ENCODE data around the gene RBP5.

RBP5 gene

GRCh38 chr12:7073946-7074345 lies 54.7 kb downstream of the RBP5 start:
- Histone ChIP-seq H3K9ac (ENCODE audit: low read length) (no peak overlapping the region), H3K9me3 (ENCODE audit: control insufficient read depth, low read length) (no peaks in the 10 kb centered on the region), H3K36me3 (ENCODE audit: control insufficient read depth, insufficient read depth, low read length) (no peaks in the 10 kb centered on the region), H3K27me3 (ENCODE audit: control insufficient read depth, insufficient read depth, low read length) (peaks cover 5% of the 10 kb centered on the region), H3K4me1 (ENCODE audit: control insufficient read depth, insufficient read depth, low read length) (peaks cover 5% of the 10 kb centered on the region), H3K4me3 (ENCODE audit: low read length) (no peak overlapping the region)

All from mucosa of stomach (tissue), 1 donor.